ENCODE results near the gene BCAP31. TPM values are rescaled to one million over a fixed set of nuclear protein-coding genes. Genes with fewer than 3 reads are reported as not detected.
A peak's percentile ranks its signal among the peaks of the same experiment; 100 is the strongest.

Gene BCAP31
- total and polyA plus RNA-seq, 12 donors, result 121 to 343 (median 271) TPM

DNA sequence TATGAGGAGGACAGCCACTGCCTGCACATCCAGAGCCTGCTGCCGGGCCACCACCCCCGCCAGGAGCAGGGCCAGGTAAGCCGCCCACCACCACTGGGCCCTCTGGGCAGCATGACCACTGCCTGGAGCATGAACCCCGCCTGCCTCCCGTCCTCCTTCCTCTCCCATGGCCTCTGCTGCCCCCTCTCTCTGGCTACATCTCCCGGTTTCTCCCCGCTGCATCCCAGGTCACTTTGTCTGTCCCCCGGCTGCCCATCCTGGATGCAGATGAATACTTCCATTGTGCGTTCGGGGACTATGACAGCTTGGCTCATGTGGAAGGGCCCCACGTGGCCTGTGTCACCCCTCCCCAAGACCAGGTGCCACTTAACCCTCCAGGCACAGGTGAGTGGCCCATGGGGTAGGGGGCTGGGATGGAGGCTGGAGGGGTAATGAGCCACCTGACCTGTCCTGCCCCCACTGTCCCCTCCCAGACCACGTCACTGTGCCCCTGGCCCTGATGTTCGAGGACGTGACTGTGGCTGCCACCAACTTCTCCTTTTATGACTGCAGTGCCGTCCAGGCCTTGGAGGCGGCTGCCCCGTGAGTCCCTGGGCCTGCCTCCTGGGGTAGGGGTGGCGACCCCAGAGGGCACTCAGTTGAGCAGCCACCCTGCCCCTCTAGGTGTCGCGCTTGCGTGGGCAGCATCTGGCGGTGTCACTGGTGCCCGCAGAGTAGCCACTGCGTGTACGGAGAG lies 45.8 kb upstream of the BCAP31 start:
- H3K27ac ChIP-seq, result no peak overlapping the region

DNA sequence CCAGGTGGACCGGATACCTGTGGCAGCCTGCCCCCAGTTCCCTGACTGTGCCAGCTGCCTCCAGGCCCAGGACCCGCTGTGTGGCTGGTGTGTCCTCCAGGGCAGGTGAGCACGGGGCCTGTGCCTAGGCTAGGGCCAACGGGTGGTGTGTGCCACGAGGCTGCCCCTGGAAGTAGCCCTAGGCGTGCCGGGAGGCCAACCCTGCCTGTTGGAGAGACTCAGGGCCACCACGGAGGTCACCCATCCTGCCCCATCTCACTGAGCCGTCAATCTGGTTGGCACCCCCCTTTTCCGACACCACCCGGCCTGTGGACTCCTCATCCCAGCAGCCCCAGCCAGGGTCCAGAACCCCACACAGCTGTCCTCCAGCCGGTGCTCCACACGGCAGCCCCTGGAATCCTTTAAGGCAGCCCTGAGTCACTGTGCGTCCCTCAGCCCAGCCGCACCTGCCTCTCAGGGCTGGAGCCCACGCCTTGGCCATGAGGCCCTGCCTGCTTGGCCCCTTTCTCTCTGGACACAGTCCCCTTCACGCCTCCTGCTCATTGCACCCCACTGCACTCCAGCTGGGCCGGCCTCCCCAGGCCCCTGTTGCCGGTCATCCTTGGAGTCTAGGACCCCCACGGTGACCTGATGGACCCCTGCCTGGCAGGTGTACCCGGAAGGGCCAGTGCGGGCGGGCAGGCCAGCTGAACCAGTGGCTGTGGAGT lies 45.1 kb upstream of the BCAP31 start:
- DNase-seq, result peak in 2 of 7 donors; percentile 8 to 13
- H3K27me3 ChIP-seq, result no peaks in the 10 kb centered on the region
- H3K36me3 ChIP-seq (replicated peaks in 1 of 2), result peaks cover 0 to 10% of the 10 kb centered on the region in 2 donors
- H3K27ac ChIP-seq, result no peak overlapping the region
- WGBS, 4 donors, result 81 to 88% (median 81%) methylated on average over 12 to 23 of the region's 23 CpGs; no CpG with 5 or more reads in 1 of the 4 donors
- intact Hi-C loops (cut with DNase I), result loop anchor here in 1 of 2 donors (5.0 kb wide), 1 partner anchor 188 kb away; no protein-coding TSS in a partner anchor
- TF ChIP-seq, protein P1, sequence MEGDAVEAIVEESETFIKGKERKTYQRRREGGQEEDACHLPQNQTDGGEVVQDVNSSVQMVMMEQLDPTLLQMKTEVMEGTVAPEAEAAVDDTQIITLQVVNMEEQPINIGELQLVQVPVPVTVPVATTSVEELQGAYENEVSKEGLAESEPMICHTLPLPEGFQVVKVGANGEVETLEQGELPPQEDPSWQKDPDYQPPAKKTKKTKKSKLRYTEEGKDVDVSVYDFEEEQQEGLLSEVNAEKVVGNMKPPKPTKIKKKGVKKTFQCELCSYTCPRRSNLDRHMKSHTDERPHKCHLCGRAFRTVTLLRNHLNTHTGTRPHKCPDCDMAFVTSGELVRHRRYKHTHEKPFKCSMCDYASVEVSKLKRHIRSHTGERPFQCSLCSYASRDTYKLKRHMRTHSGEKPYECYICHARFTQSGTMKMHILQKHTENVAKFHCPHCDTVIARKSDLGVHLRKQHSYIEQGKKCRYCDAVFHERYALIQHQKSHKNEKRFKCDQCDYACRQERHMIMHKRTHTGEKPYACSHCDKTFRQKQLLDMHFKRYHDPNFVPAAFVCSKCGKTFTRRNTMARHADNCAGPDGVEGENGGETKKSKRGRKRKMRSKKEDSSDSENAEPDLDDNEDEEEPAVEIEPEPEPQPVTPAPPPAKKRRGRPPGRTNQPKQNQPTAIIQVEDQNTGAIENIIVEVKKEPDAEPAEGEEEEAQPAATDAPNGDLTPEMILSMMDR (IDR thresholded peaks at IDR 0.05), result no peak
- no peak for TF ChIP-seq POLR2A (IDR thresholded peaks at IDR 0.05)
- no peak overlapping the region for H3K4me3 ChIP-seq
- peaks cover 0 to 16% of the 10 kb centered on the region in 2 donors for H3K4me1 ChIP-seq (replicated peaks in 1 of 2)
- H3K9me3 ChIP-seq (replicated peaks in 1 of 3), result no peaks in the 10 kb centered on the region

More for the DNA sequence above, 45.8 kb upstream of the BCAP31 start:
- TF ChIP-seq POLR2A (IDR thresholded peaks at IDR 0.05), result no peak
- TF ChIP-seq, protein P1 (IDR thresholded peaks at IDR 0.05), result no peak
- H3K27me3 ChIP-seq, result no peaks in the 10 kb centered on the region
- WGBS, 4 donors, result 81 to 97% (median 83%) methylated on average over 5 to 25 of the region's 25 CpGs
- peaks cover 0 to 9% of the 10 kb centered on the region in 2 donors for H3K4me1 ChIP-seq (replicated peaks in 1 of 2)
- H3K36me3 ChIP-seq (replicated peaks in 1 of 2), result peaks cover 0 to 13% of the 10 kb centered on the region in 2 donors
- no peak overlapping the region for H3K4me3 ChIP-seq
- no peaks in the 10 kb centered on the region for H3K9me3 ChIP-seq (replicated peaks in 1 of 3)
- intact Hi-C loops (cut with DNase I), result loop anchor here in 1 of 2 donors (5.0 kb wide), 1 partner anchor 187 kb away; no protein-coding TSS in a partner anchor
- DNase-seq, result peak in 2 of 7 donors; percentile 7 to 10

DNA sequence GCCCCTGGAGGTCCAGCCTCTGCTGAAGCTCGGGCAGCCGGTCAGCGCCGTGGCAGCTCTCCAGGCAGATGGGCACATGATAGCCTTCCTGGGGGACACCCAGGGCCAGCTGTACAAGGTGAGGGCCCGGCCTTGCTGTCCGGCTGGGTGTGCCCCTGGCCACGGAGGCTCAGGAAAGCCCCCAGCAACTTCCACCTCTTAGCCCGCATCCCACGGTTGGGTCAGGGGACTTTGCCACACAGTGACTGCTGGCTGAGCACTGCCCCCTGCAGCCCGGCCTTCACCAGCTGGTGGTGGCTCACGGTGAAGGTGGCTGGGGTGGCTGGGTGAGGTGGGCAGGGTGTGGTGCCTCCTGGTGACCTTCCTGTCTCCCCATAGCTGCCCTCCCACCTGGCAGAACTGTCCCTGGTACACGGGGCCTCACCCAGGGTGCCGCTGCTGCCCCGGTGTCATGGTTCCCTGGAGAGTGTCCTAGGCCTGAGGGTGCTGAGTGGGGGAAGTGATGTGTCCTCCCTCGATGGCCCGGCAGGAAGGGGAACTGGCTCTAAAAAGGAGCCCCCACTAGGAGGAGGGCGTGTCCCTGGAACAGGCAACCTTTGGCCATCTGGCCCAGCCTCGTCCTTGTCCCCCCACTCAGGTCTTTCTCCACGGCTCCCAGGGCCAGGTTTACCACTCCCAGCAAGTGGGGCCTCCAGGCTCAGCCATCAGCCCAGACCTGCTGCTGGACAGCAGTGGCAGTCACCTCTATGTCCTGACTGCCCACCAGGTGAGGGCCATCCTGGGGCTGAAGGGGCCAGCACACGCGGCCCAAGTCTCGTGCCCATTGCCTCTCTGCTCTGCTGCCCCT lies 44.3 kb upstream of the BCAP31 start:
- H3K4me1 ChIP-seq (replicated peaks in 1 of 2), result peaks cover 0 to 18% of the 10 kb centered on the region in 2 donors
- peak in 2 of 7 donors; percentile 9 to 19 for DNase-seq
- H3K36me3 ChIP-seq (replicated peaks in 1 of 2), result peaks cover 0 to 10% of the 10 kb centered on the region in 2 donors
- no peaks in the 10 kb centered on the region for H3K9me3 ChIP-seq (replicated peaks in 1 of 3)
- no peak for TF ChIP-seq POLR2A (IDR thresholded peaks at IDR 0.05)
- TF ChIP-seq, protein P1 (IDR thresholded peaks at IDR 0.05), result no peak
- 50 to 84% (median 71%) methylated on average over 1 to 22 of the region's 22 CpGs for WGBS, 4 donors
- intact Hi-C loops (cut with DNase I), result loop anchor here in 1 of 2 donors (5.0 kb wide), 1 partner anchor 189 kb away; no protein-coding TSS in a partner anchor
- no peaks in the 10 kb centered on the region for H3K27me3 ChIP-seq
- no peak overlapping the region for H3K4me3 ChIP-seq
- H3K27ac ChIP-seq, result no peak overlapping the region

Data from adrenal gland (tissue), 12 donors.